DOHH2 (cell line): ENCODE measurements around the gene PADI3.

Source experiments
- H3F3A ChIP-seq: fragments of 200-600 bp; sonication (generic), shearing (Covaris generic); 2 replicates; pipeline ENCODE4 v1.6.0; 2016; ENCODE audit warnings: antibody characterized with exemption, mild to moderate bottlenecking; ENCODE audit not compliant: control insufficient read depth, insufficient read depth
- H3K27ac ChIP-seq: fragments of 200-600 bp; sonication (generic); 2 replicates; pipeline ENCODE4 v1.5.1; 2014; ENCODE audit warnings: low read depth, mild to moderate bottlenecking, low read length, moderate library complexity
- H3K27me3 ChIP-seq: fragments of 200-600 bp; sonication (generic); 2 replicates; pipeline ENCODE4 v1.6.1; 2014; ENCODE audit warnings: mild to moderate bottlenecking, low read length, mixed read lengths; ENCODE audit not compliant: control insufficient read depth
- H3K36me3 ChIP-seq: fragments of 200-600 bp; sonication (generic); 2 replicates; pipeline ENCODE4 v1.6.1; 2014; ENCODE audit warnings: mild to moderate bottlenecking, low read length, moderate library complexity, mixed read lengths; ENCODE audit not compliant: control insufficient read depth
- H3K4me1 ChIP-seq: fragments of 200-600 bp; sonication (generic); 2 replicates; pipeline ENCODE4 v1.6.1; 2014; ENCODE audit warnings: mild to moderate bottlenecking, low read length, mixed read lengths; ENCODE audit not compliant: control insufficient read depth
- H3K4me2 ChIP-seq: fragments of 200-600 bp; sonication (generic); 2 replicates; pipeline ENCODE4 v1.6.0; 2014; ENCODE audit warnings: mild to moderate bottlenecking, low read length, moderate library complexity
- H3K4me3 ChIP-seq: fragments of 200-600 bp; sonication (generic); 2 replicates; pipeline ENCODE4 v1.5.1; 2014; ENCODE audit warnings: mild to moderate bottlenecking, low read length, mixed read lengths
- H3K79me2 ChIP-seq: fragments of 200-600 bp; sonication (generic); 2 replicates; pipeline ENCODE4 v1.6.1; 2014; ENCODE audit warnings: mild to moderate bottlenecking, low read length, mixed read lengths; ENCODE audit not compliant: control insufficient read depth
- H3K9me2 ChIP-seq: fragments of 200-600 bp; sonication (generic); replicated peaks from 2 replicates; pipeline ENCODE4 v1.6.1; 2014; ENCODE audit warnings: mild to moderate bottlenecking, low read length, mixed read lengths; ENCODE audit not compliant: control insufficient read depth
- H3K9me3 ChIP-seq: fragments of 200-600 bp; sonication (generic); 2 replicates; pipeline ENCODE4 v1.6.1; 2014; ENCODE audit warnings: antibody characterized with exemption, low read length, mixed read lengths; ENCODE audit not compliant: control insufficient read depth, insufficient read depth
- H4K20me1 ChIP-seq: fragments of 200-600 bp; sonication (generic); 2 replicates; pipeline ENCODE4 v1.6.0; 2014; ENCODE audit warnings: low read depth, mild to moderate bottlenecking, antibody characterized with exemption, low read length, moderate library complexity; ENCODE audit not compliant: control insufficient read depth, insufficient read depth
- CTCF ChIP-seq: fragments of 200-600 bp; sonication (generic); IDR thresholded peaks from one replicate; pipeline ENCODE4 v1.5.1; 2014; ENCODE audit warnings: antibody characterized with exemption, mild to moderate bottlenecking, low read depth, low read length; ENCODE audit not compliant: poor library complexity, severe bottlenecking
- EZH2phosphoT487 ChIP-seq: fragments of 200-600 bp; sonication (generic); IDR thresholded peaks from 2 replicates; pipeline ENCODE4 v1.6.1; 2017; ENCODE audit warnings: borderline replicate concordance, mild to moderate bottlenecking, antibody characterized with exemption, low read length, moderate library complexity, mixed read lengths

PADI3 gene

GRCh38 chr1:17217607-17218006 lies 31.3 kb upstream of the PADI3 start:
- no peaks in the 10 kb centered on the region for H3K4me1 ChIP-seq
- no peaks in the 10 kb centered on the region for H3F3A ChIP-seq
- H3K27me3 ChIP-seq = peaks cover 1% of the 10 kb centered on the region; the same call in 1 of the 2 replicates
- no peaks in the 10 kb centered on the region for H3K79me2 ChIP-seq
- H3K4me2 ChIP-seq = no peak overlapping the region
- H4K20me1 ChIP-seq = no peaks in the 10 kb centered on the region
- no peaks in the 10 kb centered on the region for H3K36me3 ChIP-seq
- H3K9me2 ChIP-seq = no peaks in the 10 kb centered on the region
- no peak overlapping the region for H3K4me3 ChIP-seq
- H3K27ac ChIP-seq = no peak overlapping the region
- TF ChIP-seq EZH2phosphoT487 (no peak), CTCF (no peak)
- no peaks in the 10 kb centered on the region for H3K9me3 ChIP-seq

- Histone ChIP-seq H3F3A (no peaks in the 10 kb centered on the region), H3K79me2 (no peaks in the 10 kb centered on the region)
- TF ChIP-seq EZH2phosphoT487 (no peak), CTCF (no peak)
These were observed 30.0 kb upstream of the PADI3 start for GRCh38 chr1:17218939-17219338.

GRCh38 chr1:17220287-17220686 lies 28.6 kb upstream of the PADI3 start:
- Histone ChIP-seq H3K27ac (no peak overlapping the region), H3K4me1 (no peaks in the 10 kb centered on the region), H3K27me3 (no peaks in the 10 kb centered on the region), H3K79me2 (no peaks in the 10 kb centered on the region), H4K20me1 (no peaks in the 10 kb centered on the region), H3K4me2 (no peak overlapping the region), H3K9me2 (no peaks in the 10 kb centered on the region), H3K36me3 (no peaks in the 10 kb centered on the region), H3F3A (no peaks in the 10 kb centered on the region), H3K4me3 (no peak overlapping the region), H3K9me3 (no peaks in the 10 kb centered on the region)
- no peak for TF ChIP-seq CTCF
- TF ChIP-seq EZH2phosphoT487 = no peak

More at GRCh38 chr1:17218939-17219338, 30.0 kb upstream of the PADI3 start:
- no peaks in the 10 kb centered on the region for H4K20me1 ChIP-seq
- no peaks in the 10 kb centered on the region for H3K9me2 ChIP-seq
- H3K9me3 ChIP-seq = no peaks in the 10 kb centered on the region
- H3K4me1 ChIP-seq = no peaks in the 10 kb centered on the region
- H3K27ac ChIP-seq = no peak overlapping the region
- H3K4me3 ChIP-seq = no peak overlapping the region
- H3K36me3 ChIP-seq = no peaks in the 10 kb centered on the region
- H3K4me2 ChIP-seq = no peak overlapping the region
- no peaks in the 10 kb centered on the region for H3K27me3 ChIP-seq

- H3K9me2 ChIP-seq = no peaks in the 10 kb centered on the region
- no peaks in the 10 kb centered on the region for H4K20me1 ChIP-seq
- no peak overlapping the region for H3K27ac ChIP-seq
- H3K36me3 ChIP-seq = no peaks in the 10 kb centered on the region
- TF ChIP-seq CTCF (no peak), EZH2phosphoT487 (no peak)
- no peaks in the 10 kb centered on the region for H3K9me3 ChIP-seq
- H3F3A ChIP-seq = no peaks in the 10 kb centered on the region
- no peak overlapping the region for H3K4me3 ChIP-seq
- H3K27me3 ChIP-seq = no peaks in the 10 kb centered on the region
- H3K79me2 ChIP-seq = no peaks in the 10 kb centered on the region
- no peak overlapping the region for H3K4me2 ChIP-seq
- H3K4me1 ChIP-seq = no peaks in the 10 kb centered on the region
These were observed 26.3 kb upstream of the PADI3 start for GRCh38 chr1:17222557-17222956.
